ENCODE results near the gene TREH.
A peak's percentile ranks its signal among the peaks of the same experiment; 100 is the strongest.

The TREH gene

GRCh38 chr11:118691926-118692830, 12.7 kb upstream of the TREH start:
- DNase-seq, result peak; percentile 64
- Histone ChIP-seq H2BK15ac (ENCODE audit: low read depth, poor library complexity, severe bottlenecking) (no peak overlapping the region), H3K4me1 (ENCODE audit: control insufficient read depth, insufficient read depth, low read depth, low read length) (peaks cover 17% of the 10 kb centered on the region), H3K4me2 (ENCODE audit: low read length, poor library complexity, severe bottlenecking) (no peak overlapping the region), H3K79me1 (replicated peaks; ENCODE audit: low read length, poor library complexity, severe bottlenecking) (no peaks in the 10 kb centered on the region), H2BK12ac (ENCODE audit: low read length in 2 of 2) (peak overlapping the region in 1 of 2 experiments; percentile 54), H2AFZ (ENCODE audit: low read depth, low read length) (peak overlapping the region; percentile 60), H3K4ac (ENCODE audit: low read depth in 1 of 2, low read length in 2 of 2) (no peak overlapping the region), H2BK120ac (ENCODE audit: low read depth, low read length) (no peak overlapping the region), H3K14ac (ENCODE audit: low read length in 2 of 2) (peak overlapping the region in 1 of 2 experiments; percentile 63), H3K9me3 (ENCODE audit: control insufficient read depth, low read length) (no peaks in the 10 kb centered on the region), H4K91ac (ENCODE audit: low read length) (no peak overlapping the region), H3K9ac (ENCODE audit: low read length) (peak overlapping the region; percentile 15), H3K27ac (ENCODE audit: low read length, poor library complexity, severe bottlenecking) (no peak overlapping the region), H3K23ac (ENCODE audit: low read length in 2 of 2) (peak overlapping the region in 1 of 2 experiments; percentile 19), H3K27me3 (ENCODE audit: control insufficient read depth in 1 of 2, insufficient read depth in 1 of 2, low read length in 2 of 2) (peaks cover 0 to 4% of the 10 kb centered on the region in 2 experiments), H4K8ac (ENCODE audit: low read length) (peak overlapping the region; percentile 71), H2BK5ac (ENCODE audit: low read depth, low read length, poor library complexity, severe bottlenecking) (no peak overlapping the region), H3K4me3 (ENCODE audit: insufficient read depth in 1 of 2, low read depth in 1 of 2, low read length in 2 of 2) (no peak overlapping the region), H3K36me3 (ENCODE audit: control insufficient read depth in 1 of 2, insufficient read depth in 2 of 2, low read depth in 1 of 2, low read length in 2 of 2) (no peaks in the 10 kb centered on the region), H3K18ac (ENCODE audit: low read depth in 1 of 2, low read length in 2 of 2) (peak overlapping the region; percentile 53 to 73), H2AK5ac (ENCODE audit: low read length, severe bottlenecking) (no peak overlapping the region)
- 78% methylated on average over 14 of the region's 15 CpGs for WGBS

GRCh38 chr11:118690553-118691304, 11.3 kb upstream of the TREH start:
- Histone ChIP-seq H3K27me3 (ENCODE audit: control insufficient read depth in 1 of 2, insufficient read depth in 1 of 2, low read length in 2 of 2) (no peaks in the 10 kb centered on the region), H3K36me3 (ENCODE audit: control insufficient read depth in 1 of 2, insufficient read depth in 2 of 2, low read depth in 1 of 2, low read length in 2 of 2) (no peaks in the 10 kb centered on the region)
- WGBS, result 89% methylated on average over 12 of the region's 15 CpGs

DNA sequence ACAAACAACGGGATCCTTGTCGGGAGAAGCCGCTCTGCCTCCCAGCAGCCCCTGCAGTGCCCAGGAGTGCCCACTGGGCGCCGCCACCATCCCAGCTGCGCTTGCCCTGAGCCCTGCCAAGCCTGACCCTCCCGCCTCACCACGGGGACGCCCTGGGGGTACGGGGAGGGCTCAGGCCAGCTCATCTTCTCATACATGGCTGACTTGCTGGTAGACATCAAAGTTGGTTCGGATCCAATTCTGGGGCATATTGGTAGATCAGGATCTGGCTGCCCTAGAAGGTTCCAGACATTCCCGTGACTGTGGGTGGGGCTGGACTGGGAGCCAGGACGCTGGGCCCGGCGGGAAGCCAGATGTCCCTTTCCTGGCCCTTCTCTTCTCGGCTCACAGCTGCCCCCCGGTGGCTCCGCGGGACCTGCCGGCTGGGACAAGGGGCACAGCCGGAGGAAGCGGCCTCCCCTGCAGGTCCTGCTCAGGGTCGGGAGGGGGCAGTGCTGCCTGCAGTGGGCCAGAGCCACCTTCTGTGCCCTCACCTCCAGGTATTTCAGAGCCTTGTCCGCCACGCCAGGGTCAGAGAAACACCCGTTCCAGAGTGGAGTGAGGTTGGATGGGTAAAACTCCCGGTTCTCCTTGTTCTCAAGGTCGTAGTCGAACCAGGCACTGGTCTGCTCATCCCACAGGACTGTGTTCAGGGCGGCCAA, 10.6 kb upstream of the TREH start:
- Histone ChIP-seq H2AK5ac (ENCODE audit: low read length, severe bottlenecking) (no peak overlapping the region), H3K4me1 (ENCODE audit: control insufficient read depth, insufficient read depth, low read depth, low read length) (peaks cover 17% of the 10 kb centered on the region), H3K27me3 (ENCODE audit: control insufficient read depth in 1 of 2, insufficient read depth in 1 of 2, low read length in 2 of 2) (no peaks in the 10 kb centered on the region), H4K8ac (ENCODE audit: low read length) (peak overlapping the region; percentile 84), H2BK5ac (ENCODE audit: low read depth, low read length, poor library complexity, severe bottlenecking) (no peak overlapping the region), H2AFZ (ENCODE audit: low read depth, low read length) (peak overlapping the region; percentile 76), H3K14ac (ENCODE audit: low read length in 2 of 2) (no peak overlapping the region), H3K27ac (ENCODE audit: low read length, poor library complexity, severe bottlenecking) (no peak overlapping the region), H3K9me3 (ENCODE audit: control insufficient read depth, low read length) (no peaks in the 10 kb centered on the region), H3K4me2 (ENCODE audit: low read length, poor library complexity, severe bottlenecking) (peak overlapping the region; percentile 73), H3K18ac (ENCODE audit: low read depth in 1 of 2, low read length in 2 of 2) (peak overlapping the region; percentile 53 to 76), H3K79me1 (replicated peaks; ENCODE audit: low read length, poor library complexity, severe bottlenecking) (no peaks in the 10 kb centered on the region), H2BK12ac (ENCODE audit: low read length in 2 of 2) (peak overlapping the region in 1 of 2 experiments; percentile 91), H4K91ac (ENCODE audit: low read length) (peak overlapping the region; percentile 72), H2BK120ac (ENCODE audit: low read depth, low read length) (no peak overlapping the region), H3K9ac (ENCODE audit: low read length) (peak overlapping the region; percentile 75), H3K36me3 (ENCODE audit: control insufficient read depth in 1 of 2, insufficient read depth in 2 of 2, low read depth in 1 of 2, low read length in 2 of 2) (no peaks in the 10 kb centered on the region), H3K4ac (ENCODE audit: low read depth in 1 of 2, low read length in 2 of 2) (peak overlapping the region in 1 of 2 experiments; percentile 49), H2BK15ac (ENCODE audit: low read depth, poor library complexity, severe bottlenecking) (no peak overlapping the region), H3K4me3 (ENCODE audit: insufficient read depth in 1 of 2, low read depth in 1 of 2, low read length in 2 of 2) (peak overlapping the region in 1 of 2 experiments; percentile 71), H3K23ac (ENCODE audit: low read length in 2 of 2) (no peak overlapping the region)
- peak; percentile 88 for DNase-seq
- WGBS, result 10% methylated on average over 30 of the region's 30 CpGs

More at GRCh38 chr11:118690553-118691304, 11.3 kb upstream of the TREH start:
- peak overlapping the region; percentile 75 for H3K9ac ChIP-seq (ENCODE audit: low read length)
- no peak overlapping the region for H2BK120ac ChIP-seq (ENCODE audit: low read depth, low read length)
- no peak for DNase-seq
- peaks cover 17% of the 10 kb centered on the region for H3K4me1 ChIP-seq (ENCODE audit: control insufficient read depth, insufficient read depth, low read depth, low read length)
- H3K23ac ChIP-seq (ENCODE audit: low read length in 2 of 2), result no peak overlapping the region
- H2BK15ac ChIP-seq (ENCODE audit: low read depth, poor library complexity, severe bottlenecking), result no peak overlapping the region
- H3K4ac ChIP-seq (ENCODE audit: low read depth in 1 of 2, low read length in 2 of 2), result peak overlapping the region in 1 of 2 experiments; percentile 24
- no peak overlapping the region for H3K14ac ChIP-seq (ENCODE audit: low read length in 2 of 2)
- H2BK12ac ChIP-seq (ENCODE audit: low read length in 2 of 2), result no peak overlapping the region
- H4K91ac ChIP-seq (ENCODE audit: low read length), result no peak overlapping the region
- peak overlapping the region; percentile 47 for H2AK5ac ChIP-seq (ENCODE audit: low read length, severe bottlenecking)
- no peaks in the 10 kb centered on the region for H3K9me3 ChIP-seq (ENCODE audit: control insufficient read depth, low read length)
- H2BK5ac ChIP-seq (ENCODE audit: low read depth, low read length, poor library complexity, severe bottlenecking), result no peak overlapping the region
- H3K27ac ChIP-seq (ENCODE audit: low read length, poor library complexity, severe bottlenecking), result no peak overlapping the region
- peak overlapping the region; percentile 31 for H4K8ac ChIP-seq (ENCODE audit: low read length)
- no peak overlapping the region for H3K4me3 ChIP-seq (ENCODE audit: insufficient read depth in 1 of 2, low read depth in 1 of 2, low read length in 2 of 2)
- peak overlapping the region; percentile 36 for H2AFZ ChIP-seq (ENCODE audit: low read depth, low read length)
- no peak overlapping the region for H3K18ac ChIP-seq (ENCODE audit: low read depth in 1 of 2, low read length in 2 of 2)
- no peaks in the 10 kb centered on the region for H3K79me1 ChIP-seq (replicated peaks; ENCODE audit: low read length, poor library complexity, severe bottlenecking)
- no peak overlapping the region for H3K4me2 ChIP-seq (ENCODE audit: low read length, poor library complexity, severe bottlenecking)
